Omental fat pad (tissue), 4 donors: Measurements from ENCODE around the gene DTX1. TPM values are rescaled to one million over a fixed set of nuclear protein-coding genes. Genes with fewer than 3 reads are reported as not detected.

Experiments
- ATAC-seq: fragments of 150-250 bp; one replicate; pipeline ENCODE4 v1.9.1; 2016; ENCODE audit warnings: mild to moderate bottlenecking, moderate library complexity; ENCODE audit not compliant: low FRiP score
- DNase-seq: peaks from one replicate; pipeline ENCODE4 v3.0.0-alpha.2; 2019; ENCODE audit warnings: low spot score
- CTCF ChIP-seq, 3 donors: fragments of 450-650 bp; IDR thresholded peaks; one replicate each; pipeline ENCODE4 v1.5.1; 2016 to 2017; ENCODE audit warnings: antibody characterized with exemption in 3 of 3, mild to moderate bottlenecking in 3 of 3, moderate library complexity in 2 of 3
- total RNA-seq, 4 donors: library from RNA; depleted of rRNA; stranded (reverse); fragments of >200 nt; gene quantifications; one replicate each; pipeline ENCODE4 v1.1.0, GENCODE V29; 2016

Gene DTX1
- total RNA-seq, 4 donors from 2014 or later, result 30.1 to 80.9 (median 35.5) TPM

GRCh38 chr12:113054948-113055486 is 1.5 kb upstream of the DTX1 start:
- no peak for ATAC-seq
- no peak for TF ChIP-seq CTCF (IDR thresholded peaks at IDR 0.05)
- no peak for DNase-seq

DNA sequence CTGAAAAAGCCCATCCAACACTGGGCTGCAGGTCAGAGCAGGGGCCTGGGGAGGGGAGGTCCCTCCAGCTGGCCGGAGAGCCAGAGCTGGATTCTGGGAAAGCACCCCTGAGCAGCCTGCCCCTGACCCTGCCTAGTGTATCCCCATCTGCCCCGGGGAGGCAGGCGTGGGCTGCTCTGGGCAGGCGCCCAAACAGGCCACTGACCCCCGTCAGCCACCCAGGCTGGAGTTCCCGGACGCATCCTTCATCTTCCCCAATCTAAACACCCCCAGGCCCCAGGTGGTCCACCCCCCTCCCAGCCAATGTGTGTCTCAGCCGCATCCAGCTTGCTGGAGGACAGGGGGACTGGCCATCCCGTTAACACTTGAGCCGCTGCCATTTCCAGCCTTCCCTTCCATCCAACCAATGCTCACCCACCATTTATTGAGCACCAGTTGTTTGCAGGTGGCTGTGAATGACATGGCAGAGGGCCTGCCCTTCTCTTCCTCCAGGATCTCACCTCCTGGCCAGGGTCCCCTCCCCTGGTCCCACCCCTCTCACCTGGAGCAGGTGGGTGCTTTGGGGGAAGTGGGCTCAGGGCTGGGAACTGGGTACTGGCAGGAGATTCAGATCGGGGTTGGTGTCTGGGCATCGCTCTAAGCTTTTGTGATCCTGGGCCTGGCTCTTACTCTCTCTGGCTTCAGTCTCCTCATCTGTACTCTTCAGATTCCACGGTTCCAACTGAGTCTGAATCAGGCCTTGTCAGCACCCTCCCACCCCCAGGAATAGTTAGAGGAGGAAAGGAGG is 743 bp upstream of the DTX1 start:
- no peak for TF ChIP-seq CTCF (IDR thresholded peaks at IDR 0.05)
- ATAC-seq, result no peak
- no peak for DNase-seq

DNA sequence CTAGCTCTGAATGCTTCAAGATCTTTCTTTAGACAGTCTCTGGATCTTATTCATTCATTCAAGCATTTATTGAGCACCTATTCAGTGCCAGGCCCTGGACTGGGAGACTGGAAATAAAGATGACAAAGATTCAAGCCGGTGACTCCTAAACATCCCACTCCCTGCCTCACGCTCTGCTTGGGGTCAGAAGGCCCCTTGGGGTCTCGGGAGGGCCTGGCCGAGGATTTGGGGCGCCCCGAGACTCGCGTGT is 224 bp upstream of the DTX1 start:
- no peak for TF ChIP-seq CTCF (IDR thresholded peaks at IDR 0.05)
- DNase-seq, result no peak
- ATAC-seq, result no peak

DNA sequence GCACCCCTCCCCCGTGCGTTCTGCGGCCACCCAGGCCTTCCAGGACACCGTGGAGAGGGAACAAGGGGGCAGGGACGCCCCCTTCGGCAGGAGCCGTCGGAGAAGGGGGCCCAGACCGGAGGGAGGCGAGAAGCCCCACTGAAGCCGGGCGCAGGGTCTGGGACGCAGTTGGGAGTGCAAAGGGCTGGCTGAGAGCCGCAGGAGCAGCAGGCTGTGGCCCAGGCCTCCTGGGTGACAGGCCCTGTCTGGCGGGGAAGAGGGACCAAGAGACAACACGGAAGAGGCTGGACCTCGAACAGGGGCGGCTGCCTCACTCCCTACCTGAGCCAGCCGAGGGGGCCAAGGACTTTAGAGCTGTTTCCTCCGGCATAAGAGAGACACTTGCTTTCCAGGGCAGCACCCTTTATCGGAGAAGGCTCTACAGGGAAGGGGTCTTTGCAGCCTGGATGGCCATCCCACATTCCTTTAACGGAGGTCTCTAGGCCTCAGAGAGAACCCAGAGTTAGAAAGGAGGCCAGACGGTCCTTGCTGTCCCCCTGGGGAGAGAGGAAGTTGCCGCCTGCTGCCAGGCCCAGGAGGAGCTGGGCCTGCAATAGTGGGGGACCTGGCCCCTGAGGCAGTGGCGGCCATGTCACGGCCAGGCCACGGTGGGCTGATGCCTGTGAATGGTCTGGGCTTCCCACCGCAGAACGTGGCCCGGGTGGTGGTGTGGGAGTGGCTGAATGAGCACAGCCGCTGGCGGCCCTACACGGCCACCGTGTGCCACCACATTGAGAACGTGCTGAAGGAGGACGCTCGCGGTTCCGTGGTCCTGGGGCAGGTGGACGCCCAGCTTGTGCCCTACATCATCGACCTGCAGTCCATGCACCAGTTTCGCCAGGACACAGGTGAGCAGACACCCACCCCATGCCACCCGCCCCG is 1.3 kb downstream of the DTX1 start:
- DNase-seq (no peak), ATAC-seq (no peak)
- no peak for TF ChIP-seq CTCF (IDR thresholded peaks at IDR 0.05)

GRCh38 chr12:113058553-113058952 is 2.0 kb downstream of the DTX1 start:
- no peak for TF ChIP-seq CTCF (IDR thresholded peaks at IDR 0.05)
- ATAC-seq (no peak), DNase-seq (no peak)

GRCh38 chr12:113059071-113059595 is 2.6 kb downstream of the DTX1 start:
- DNase-seq (no peak), ATAC-seq (no peak)
- no peak for TF ChIP-seq CTCF (IDR thresholded peaks at IDR 0.05)
